Heart left ventricle (tissue), 13 donors: Measurements from ENCODE around the gene HS3ST3B1.
A peak's percentile ranks its signal among the peaks of the same experiment; 100 is the strongest.

Experiments used
- CTCF ChIP-seq, 12 donors: fragments of 200-600 bp; sonication (generic) in 4 of 12; IDR thresholded peaks; one replicate each; pipeline versions ENCODE4 v1.5.0 to v1.8.0; 2018 to 2022; ENCODE audit warnings: antibody characterized with exemption in 12 of 12, mild to moderate bottlenecking in 5 of 12
- POLR2A ChIP-seq, 2 donors: fragments of 450-650 bp; IDR thresholded peaks; one replicate each; pipeline ENCODE4 v1.6.1; 2017; ENCODE audit warnings: antibody characterized with exemption in 2 of 2, mild to moderate bottlenecking in 2 of 2, moderate library complexity in 2 of 2
- donor health status: ischemic (EF 13 %, LVEDD 7.1; RV severe dilation, severe dysfunction).
- donor health status: DM: no; HTN: yes; CAD: no.
- donor health status: DM: no; HTN: no; CAD: no.
- donor health status: ischemic (EF 25% LVEDD 6.9; RV normal size, moderate dysfunction).
- donor health status: ischemic (EF 25% LVEDD 5.7; RV mildly dilated, moderate dysfunction).
- donor health status: ischemic (EF 35%, LVEDD 5.7; RV mildly dilated, moderate dysfunction).
- donor health status: nonischemic (EF 11% LVEDD 7.7; RV severe dilation, severe dysfunction).
- donor health status: DM: yes; HTN: yes; CAD: no.
- donor health status: PGD.
- donor health status: ischemic (EF 29% LVEDD 5.4; RV normal size, mild dysfunction).
- donor health status: nonischemic (EF 23%, LVEDD 6.1; RV moderate dilation, normal function).

GRCh38 chr17:14301279-14302090 lies 604 bp downstream of the HS3ST3B1 start:
- TF ChIP-seq CTCF (IDR thresholded peaks at IDR 0.05) (peak in 4 of 12 donors; percentile 9 to 19 (median 14)), POLR2A (IDR thresholded peaks at IDR 0.05) (no peak)
